Right lobe of liver (tissue), 4 donors: Measurements from ENCODE around the gene ITGA3.

Experiments
- POLR2A ChIP-seq: fragments of 450-650 bp; IDR thresholded peaks from one replicate; pipeline ENCODE4 v1.6.1; 2017; ENCODE audit warnings: antibody characterized with exemption, mild to moderate bottlenecking
- TF ChIP-seq, protein P1 (sequence below), 4 donors: fragments of 200-600 bp in 3 of 4; fragments of 450-650 bp in 1 of 4; IDR thresholded peaks; one replicate each; pipeline versions ENCODE4 v1.5.1 to v1.8.0; 2016 to 2022; ENCODE audit warnings: antibody characterized with exemption in 4 of 4, mild to moderate bottlenecking in 2 of 4
- donor health status: DM: no; HTN: no; CAD: no.
- donor health status: DM: no; HTN: no; CAD: no.
- donor health status: DM: no; HTN: yes; CAD: no.

DNA sequence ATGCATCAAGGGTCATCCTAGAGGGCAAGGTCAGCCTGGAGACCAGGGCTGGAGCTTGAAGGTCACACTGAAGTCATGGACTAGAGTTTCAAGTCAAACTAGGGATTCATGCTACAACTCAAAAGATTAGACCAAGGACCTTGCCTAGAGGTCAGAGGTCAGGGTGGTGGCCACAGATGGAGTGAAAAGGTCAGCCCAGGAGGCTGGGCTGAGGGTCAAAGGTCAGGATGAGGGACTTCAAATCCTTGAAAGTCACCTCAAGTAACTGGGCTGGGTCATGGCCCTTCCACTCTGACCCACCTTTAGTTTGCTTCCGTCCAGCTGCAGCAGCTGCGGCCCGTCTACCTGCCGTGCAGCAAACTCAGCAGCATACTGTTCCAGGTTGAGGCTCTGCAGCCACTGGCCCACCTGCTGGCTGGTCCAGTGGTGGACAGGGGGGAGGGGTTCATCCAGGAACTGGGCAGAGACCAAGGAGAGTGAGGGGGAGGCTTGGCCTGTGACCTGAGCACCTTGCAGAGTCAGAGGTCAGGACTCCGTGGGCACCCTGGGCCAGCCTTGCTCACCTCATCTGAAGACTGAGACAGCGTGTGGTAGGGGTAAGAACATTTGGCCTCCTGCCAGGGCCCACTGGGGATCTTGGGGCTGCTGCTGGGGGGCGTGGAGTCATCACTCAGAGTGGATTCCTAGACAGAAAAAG, 57.9 kb downstream of the ITGA3 start:
- TF ChIP-seq, protein P1, sequence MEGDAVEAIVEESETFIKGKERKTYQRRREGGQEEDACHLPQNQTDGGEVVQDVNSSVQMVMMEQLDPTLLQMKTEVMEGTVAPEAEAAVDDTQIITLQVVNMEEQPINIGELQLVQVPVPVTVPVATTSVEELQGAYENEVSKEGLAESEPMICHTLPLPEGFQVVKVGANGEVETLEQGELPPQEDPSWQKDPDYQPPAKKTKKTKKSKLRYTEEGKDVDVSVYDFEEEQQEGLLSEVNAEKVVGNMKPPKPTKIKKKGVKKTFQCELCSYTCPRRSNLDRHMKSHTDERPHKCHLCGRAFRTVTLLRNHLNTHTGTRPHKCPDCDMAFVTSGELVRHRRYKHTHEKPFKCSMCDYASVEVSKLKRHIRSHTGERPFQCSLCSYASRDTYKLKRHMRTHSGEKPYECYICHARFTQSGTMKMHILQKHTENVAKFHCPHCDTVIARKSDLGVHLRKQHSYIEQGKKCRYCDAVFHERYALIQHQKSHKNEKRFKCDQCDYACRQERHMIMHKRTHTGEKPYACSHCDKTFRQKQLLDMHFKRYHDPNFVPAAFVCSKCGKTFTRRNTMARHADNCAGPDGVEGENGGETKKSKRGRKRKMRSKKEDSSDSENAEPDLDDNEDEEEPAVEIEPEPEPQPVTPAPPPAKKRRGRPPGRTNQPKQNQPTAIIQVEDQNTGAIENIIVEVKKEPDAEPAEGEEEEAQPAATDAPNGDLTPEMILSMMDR (IDR thresholded peaks at IDR 0.05): no peak
- TF ChIP-seq POLR2A: no peak
